Upper lobe of left lung (tissue), 4 donors: ENCODE data around the gene MCUB.

Source experiments
- EP300 ChIP-seq, 4 donors: sonication (generic); formaldehyde crosslinking; IDR thresholded peaks; one replicate each; pipeline ENCODE4 v1.5.1; 2017; ENCODE audit warnings: antibody characterized with exemption in 4 of 4, control low read depth in 2 of 4
- POLR2A ChIP-seq, 4 donors: fragments of 450-650 bp; IDR thresholded peaks; one replicate each; pipeline ENCODE4 v1.5.1; 2016 to 2017; ENCODE audit warnings: antibody characterized with exemption in 4 of 4, mild to moderate bottlenecking in 2 of 4
- POLR2AphosphoS5 ChIP-seq, 2 donors: sonication (generic); formaldehyde crosslinking; IDR thresholded peaks; one replicate each; pipeline ENCODE4 v1.5.1; 2017; ENCODE audit warnings: antibody characterized with exemption in 2 of 2
- TF ChIP-seq, protein P1 (sequence below), 6 experiments: fragments of 450-650 bp in 4 of 6; fragments of 200-600 bp in 2 of 6; sonication (generic) in 2 of 6; IDR thresholded peaks; one replicate each; pipeline ENCODE4 v1.5.1; 2016 to 2019; ENCODE audit warnings: antibody characterized with exemption in 6 of 6

GRCh38 chr4:109614466-109614865, 54.4 kb downstream of the MCUB start:
- no peak for TF ChIP-seq POLR2AphosphoS5 (IDR thresholded peaks at IDR 0.05)
- TF ChIP-seq POLR2A (IDR thresholded peaks at IDR 0.05), result no peak
- TF ChIP-seq, protein P1, sequence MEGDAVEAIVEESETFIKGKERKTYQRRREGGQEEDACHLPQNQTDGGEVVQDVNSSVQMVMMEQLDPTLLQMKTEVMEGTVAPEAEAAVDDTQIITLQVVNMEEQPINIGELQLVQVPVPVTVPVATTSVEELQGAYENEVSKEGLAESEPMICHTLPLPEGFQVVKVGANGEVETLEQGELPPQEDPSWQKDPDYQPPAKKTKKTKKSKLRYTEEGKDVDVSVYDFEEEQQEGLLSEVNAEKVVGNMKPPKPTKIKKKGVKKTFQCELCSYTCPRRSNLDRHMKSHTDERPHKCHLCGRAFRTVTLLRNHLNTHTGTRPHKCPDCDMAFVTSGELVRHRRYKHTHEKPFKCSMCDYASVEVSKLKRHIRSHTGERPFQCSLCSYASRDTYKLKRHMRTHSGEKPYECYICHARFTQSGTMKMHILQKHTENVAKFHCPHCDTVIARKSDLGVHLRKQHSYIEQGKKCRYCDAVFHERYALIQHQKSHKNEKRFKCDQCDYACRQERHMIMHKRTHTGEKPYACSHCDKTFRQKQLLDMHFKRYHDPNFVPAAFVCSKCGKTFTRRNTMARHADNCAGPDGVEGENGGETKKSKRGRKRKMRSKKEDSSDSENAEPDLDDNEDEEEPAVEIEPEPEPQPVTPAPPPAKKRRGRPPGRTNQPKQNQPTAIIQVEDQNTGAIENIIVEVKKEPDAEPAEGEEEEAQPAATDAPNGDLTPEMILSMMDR (IDR thresholded peaks at IDR 0.05), result no peak
- TF ChIP-seq EP300 (IDR thresholded peaks at IDR 0.05), result no peak
